CD4-positive, alpha-beta T cell (primary cell): Measurements from ENCODE around the gene MAN1A2. TPM values are rescaled to one million over a fixed set of nuclear protein-coding genes. Genes with fewer than 3 reads are reported as not detected.

Experiments used
- ATAC-seq: fragments of 200-7000 bp; cut with Tn5 transposase; one replicate; pipeline ENCODE4 v1.10.0; 2022; ENCODE audit warnings: mild to moderate bottlenecking; ENCODE audit not compliant: poor library complexity
- CTCF ChIA-PET: fragments of 350-600 bp; sonication (Branson Sonifier 250); formaldehyde crosslinking; loops from one replicate; lab custom pipeline; 2021; ENCODE audit warnings: antibody characterized with exemption, inconsistent platforms; lab: Charles Lee
- POLR2A ChIA-PET: fragments of 350-600 bp; sonication (Branson Sonifier 250); formaldehyde crosslinking; loops from one replicate; lab custom pipeline; 2021; ENCODE audit warnings: antibody characterized with exemption, inconsistent platforms; lab: Charles Lee
- DNase-seq, 14 experiments: peaks; one replicate each; pipeline ENCODE4 v3.0.0-alpha.2; 2013 to 2020; ENCODE audit warnings: mixed read lengths in 2 of 14
- H3K27ac ChIP-seq, 2 donors: one replicate each; pipeline versions ENCODE4 v1.5.1 to v1.7.0; 2013; ENCODE audit warnings: low read length in 2 of 2, low read depth in 1 of 2, mild to moderate bottlenecking in 1 of 2
- H3K27me3 ChIP-seq, 2 experiments: 1 replicate in 1 of 2; 2 replicates in 1 of 2; pipeline versions ENCODE4 v1.6.1 to v1.7.0; 2013; ENCODE audit warnings: low read length in 2 of 2, control low read depth in 1 of 2, mild to moderate bottlenecking in 1 of 2, moderate library complexity in 1 of 2; ENCODE audit not compliant: insufficient read depth in 2 of 2, control insufficient read depth in 1 of 2
- H3K36me3 ChIP-seq: one replicate; pipeline ENCODE4 v1.6.1; 2013; ENCODE audit warnings: low read length, control low read depth; ENCODE audit not compliant: insufficient read depth
- H3K4me1 ChIP-seq: one replicate; pipeline ENCODE4 v1.6.1; 2013; ENCODE audit warnings: low read length, control low read depth; ENCODE audit not compliant: insufficient read depth
- H3K4me3 ChIP-seq: one replicate; pipeline ENCODE4 v1.5.1; 2013; ENCODE audit warnings: mild to moderate bottlenecking, low read length, moderate library complexity
- H3K9me3 ChIP-seq, 2 experiments: 1 replicate in 1 of 2; 2 replicates in 1 of 2; pipeline versions ENCODE4 v1.6.1 to v1.7.0; 2013; ENCODE audit warnings: low read length in 2 of 2, mild to moderate bottlenecking in 2 of 2, control low read depth in 1 of 2, moderate library complexity in 1 of 2; ENCODE audit not compliant: control insufficient read depth in 1 of 2, insufficient read depth in 1 of 2
- H3K27ac Mint-ChIP-seq: one replicate; pipeline ENCODE4 v1.8.0; 2020; ENCODE audit warnings: mixed read lengths
- H3K27me3 Mint-ChIP-seq: one replicate; pipeline ENCODE4 v1.8.0; 2021; ENCODE audit warnings: mixed read lengths
- H3K36me3 Mint-ChIP-seq: one replicate; pipeline ENCODE4 v1.8.0; 2021; ENCODE audit warnings: low read depth, mixed read lengths
- H3K4me1 Mint-ChIP-seq: one replicate; pipeline ENCODE4 v1.8.0; 2021; ENCODE audit warnings: low read depth, mixed read lengths
- H3K4me3 Mint-ChIP-seq: one replicate; pipeline ENCODE4 v1.8.0; 2020; ENCODE audit warnings: mild to moderate bottlenecking, mixed read lengths
- H3K9me3 Mint-ChIP-seq: one replicate; pipeline ENCODE4 v1.8.0; 2020; ENCODE audit warnings: mixed read lengths
- intact Hi-C, 2 experiments: fragments of 100-400 bp; cut with DNase I in 1 of 2; cut with micrococcal nuclease in 1 of 2; formaldehyde crosslinking; loops; one replicate each; pipeline versions ENCODE4 v1.15.1 to v1.9.0; 2023 to 2025; cut with DNase I, micrococcal nuclease
- total RNA-seq, 174 experiments: library from RNA in 2 of 174; stranded (reverse) in 2 of 174; gene quantifications; one replicate each; pipeline ENCODE4 v1.2.3 and lab custom pipeline; 2021 to 2026
- TF ChIP-seq, protein P1 (sequence below): fragments of 200-600 bp; IDR thresholded peaks from one replicate; pipeline ENCODE4 v1.8.0; 2022; ENCODE audit warnings: antibody characterized with exemption, mild to moderate bottlenecking

The MAN1A2 gene
- total RNA-seq, 2 experiments from 2014 or later = 45.6 to 49.7 TPM

DNA sequence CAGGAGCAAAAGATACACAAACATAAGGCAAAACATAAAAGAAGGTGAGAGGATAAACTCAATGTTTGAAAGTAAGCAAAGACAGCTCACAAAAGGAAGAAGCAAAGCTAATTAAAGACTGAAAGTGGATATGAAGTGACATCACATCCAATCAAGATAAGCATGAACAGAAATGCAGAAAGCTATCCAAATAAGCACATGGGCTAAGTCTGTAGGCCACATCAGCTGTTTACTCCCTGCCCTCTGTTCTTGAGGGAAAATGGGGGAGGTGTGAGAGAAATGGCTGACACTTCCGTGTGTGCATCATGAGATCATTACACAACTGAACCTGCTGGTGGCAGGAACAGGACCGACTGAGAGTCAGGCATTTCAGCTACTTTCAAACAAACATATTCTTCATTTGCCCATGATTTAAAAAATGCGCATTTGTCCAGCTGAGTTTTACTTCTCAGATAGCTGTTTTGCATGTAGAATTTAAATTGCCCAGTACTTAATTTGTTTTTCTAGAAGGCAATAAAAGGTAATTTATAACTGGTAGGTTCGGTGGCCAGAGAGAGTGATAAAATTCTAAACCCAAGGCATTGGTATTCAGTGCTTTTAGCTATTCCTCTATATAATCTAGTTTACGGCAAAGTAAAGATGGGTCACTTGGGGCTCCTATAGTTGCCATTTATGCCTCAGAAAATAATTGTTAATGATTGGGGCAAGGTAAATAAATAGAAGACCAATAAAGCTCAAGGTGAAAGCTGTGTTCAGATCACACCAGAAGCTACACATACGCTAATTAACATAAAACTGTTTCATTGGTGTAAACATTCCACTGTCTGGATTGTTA is 27.2 kb upstream of the MAN1A2 start:
- Mint-ChIP-seq H3K36me3 (no peaks in the 10 kb centered on the region), H3K27me3 (no peaks in the 10 kb centered on the region), H3K4me1 (peaks cover 24% of the 10 kb centered on the region), H3K27ac (peak overlapping the region; percentile 66), H3K9me3 (no peaks in the 10 kb centered on the region), H3K4me3 (no peak overlapping the region)
- POLR2A ChIA-PET = interaction anchor here (0.8 to 4.1 kb wide), 5 partner anchors 21 to 195 kb away, joined by 3 to 22 read pairs (median 3); partner anchors contain the start of gene MAN1A2
- ATAC-seq = peak; percentile 89
- TF ChIP-seq, protein P1, sequence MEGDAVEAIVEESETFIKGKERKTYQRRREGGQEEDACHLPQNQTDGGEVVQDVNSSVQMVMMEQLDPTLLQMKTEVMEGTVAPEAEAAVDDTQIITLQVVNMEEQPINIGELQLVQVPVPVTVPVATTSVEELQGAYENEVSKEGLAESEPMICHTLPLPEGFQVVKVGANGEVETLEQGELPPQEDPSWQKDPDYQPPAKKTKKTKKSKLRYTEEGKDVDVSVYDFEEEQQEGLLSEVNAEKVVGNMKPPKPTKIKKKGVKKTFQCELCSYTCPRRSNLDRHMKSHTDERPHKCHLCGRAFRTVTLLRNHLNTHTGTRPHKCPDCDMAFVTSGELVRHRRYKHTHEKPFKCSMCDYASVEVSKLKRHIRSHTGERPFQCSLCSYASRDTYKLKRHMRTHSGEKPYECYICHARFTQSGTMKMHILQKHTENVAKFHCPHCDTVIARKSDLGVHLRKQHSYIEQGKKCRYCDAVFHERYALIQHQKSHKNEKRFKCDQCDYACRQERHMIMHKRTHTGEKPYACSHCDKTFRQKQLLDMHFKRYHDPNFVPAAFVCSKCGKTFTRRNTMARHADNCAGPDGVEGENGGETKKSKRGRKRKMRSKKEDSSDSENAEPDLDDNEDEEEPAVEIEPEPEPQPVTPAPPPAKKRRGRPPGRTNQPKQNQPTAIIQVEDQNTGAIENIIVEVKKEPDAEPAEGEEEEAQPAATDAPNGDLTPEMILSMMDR = peak; percentile 8
- no peak overlapping the region for H3K4me3 ChIP-seq
- H3K27ac ChIP-seq = no peak overlapping the region
- H3K27me3 ChIP-seq = no peaks in the 10 kb centered on the region
- intact Hi-C loops = loop anchor here in 1 of 2 experiments (1.0 kb wide), 1 partner anchor 195 kb away; no protein-coding TSS in a partner anchor
- CTCF ChIA-PET = interaction anchor here (0.5 to 1.3 kb wide), 2 partner anchors 23 to 25 kb away, joined by 3 read pairs; no protein-coding TSS in a partner anchor
- no peaks in the 10 kb centered on the region for H3K4me1 ChIP-seq
- H3K9me3 ChIP-seq = peaks cover 0 to 5% of the 10 kb centered on the region in 2 experiments
- H3K36me3 ChIP-seq = no peaks in the 10 kb centered on the region
- peak in 5 of 14 experiments; percentile 11 to 71 (median 60) for DNase-seq

- intact Hi-C loops = no loop called here
- no peak for ATAC-seq
- DNase-seq = no peak
- Histone ChIP-seq H3K27me3 (no peaks in the 10 kb centered on the region), H3K9me3 (peaks cover 0 to 5% of the 10 kb centered on the region in 2 experiments), H3K4me3 (no peak overlapping the region), H3K36me3 (no peaks in the 10 kb centered on the region), H3K4me1 (no peaks in the 10 kb centered on the region), H3K27ac (no peak overlapping the region)
- no peaks in the 10 kb centered on the region for H3K27me3 Mint-ChIP-seq
- ChIA-PET POLR2A (interaction anchor here (1.2 to 4.1 kb wide), 2 partner anchors 26 to 47 kb away, joined by 3 to 22 read pairs; partner anchors contain the start of gene MAN1A2), CTCF (interaction anchor here (0.6 to 1.4 kb wide), 2 partner anchors 18 to 88 kb away, joined by 3 read pairs; no protein-coding TSS in a partner anchor)
- peaks cover 25% of the 10 kb centered on the region for H3K4me1 Mint-ChIP-seq
- no peak overlapping the region for H3K4me3 Mint-ChIP-seq
- no peaks in the 10 kb centered on the region for H3K9me3 Mint-ChIP-seq
- H3K27ac Mint-ChIP-seq = no peak overlapping the region
- H3K36me3 Mint-ChIP-seq = no peaks in the 10 kb centered on the region
- TF ChIP-seq, protein P1 = no peak
Observed at GRCh38 chr1:117341123-117341522, 26.1 kb upstream of the MAN1A2 start.

- ChIA-PET POLR2A (interaction anchor here (1.2 to 4.1 kb wide), 3 partner anchors 17 to 45 kb away, joined by 3 to 22 read pairs (median 5); partner anchors contain the start of gene MAN1A2), CTCF (interaction anchor here (1.4 kb wide), 1 partner anchor 17 kb away, joined by 3 read pairs; no protein-coding TSS in a partner anchor)
- TF ChIP-seq, protein P1 = no peak
- ATAC-seq = no peak
- peaks cover 3% of the 10 kb centered on the region for H3K4me1 ChIP-seq
- intact Hi-C loops = no loop called here
- no peak overlapping the region for H3K4me3 ChIP-seq
- Mint-ChIP-seq H3K9me3 (no peaks in the 10 kb centered on the region), H3K36me3 (no peaks in the 10 kb centered on the region), H3K27ac (no peak overlapping the region), H3K27me3 (no peaks in the 10 kb centered on the region), H3K4me1 (peaks cover 31% of the 10 kb centered on the region), H3K4me3 (no peak overlapping the region)
- no peaks in the 10 kb centered on the region for H3K27me3 ChIP-seq
- no peak for DNase-seq
- no peaks in the 10 kb centered on the region for H3K36me3 ChIP-seq
- H3K27ac ChIP-seq = no peak overlapping the region
- no peaks in the 10 kb centered on the region for H3K9me3 ChIP-seq
Observed at GRCh38 chr1:117342397-117342796, 24.9 kb upstream of the MAN1A2 start.
